Esophagus (tissue), 2 donors: ENCODE results near the gene LSP1. TPM values are rescaled to one million over a fixed set of nuclear protein-coding genes. Genes with fewer than 3 reads are reported as not detected.
"Not testable (repeated sequence)": the region's sequence is repeated elsewhere in the genome, so short reads cannot be mapped to it uniquely, and the experiment has no call there.

Experiments
- H3K27ac ChIP-seq, 2 donors: one replicate each; pipeline ENCODE4 v1.5.1; 2013; ENCODE audit warnings: low read depth in 2 of 2, mild to moderate bottlenecking in 2 of 2, inconsistent platforms in 1 of 2, low read length in 1 of 2, moderate library complexity in 1 of 2
- H3K27me3 ChIP-seq, 2 donors: one replicate each; pipeline ENCODE4 v1.6.1; 2013; ENCODE audit warnings: low read length in 2 of 2, control low read depth in 1 of 2, mild to moderate bottlenecking in 1 of 2; ENCODE audit not compliant: insufficient read depth in 2 of 2, control insufficient read depth in 1 of 2
- H3K36me3 ChIP-seq, 2 donors: one replicate each; pipeline ENCODE4 v1.6.1; 2013; ENCODE audit warnings: low read length in 1 of 2; ENCODE audit not compliant: control insufficient read depth in 2 of 2, insufficient read depth in 2 of 2
- H3K4me1 ChIP-seq, 2 donors: one replicate each; pipeline ENCODE4 v1.6.1; 2013; ENCODE audit warnings: low read length in 1 of 2; ENCODE audit not compliant: control insufficient read depth in 2 of 2, insufficient read depth in 2 of 2
- H3K4me3 ChIP-seq, 2 donors: one replicate each; pipeline ENCODE4 v1.5.1; 2013; ENCODE audit warnings: low read length in 2 of 2, mild to moderate bottlenecking in 2 of 2, low read depth in 1 of 2, moderate library complexity in 1 of 2
- H3K9me3 ChIP-seq, 2 donors: one replicate each; pipeline ENCODE4 v1.6.1; 2013; ENCODE audit warnings: mild to moderate bottlenecking in 2 of 2, low read depth in 1 of 2, low read length in 1 of 2, moderate library complexity in 1 of 2; ENCODE audit not compliant: control insufficient read depth in 2 of 2, insufficient read depth in 1 of 2
- WGBS, 2 donors: extraction: QIAGEN DNeasy Blood & Tissue Kit; methylation state at CpG; one replicate each; pipeline ENCODE4 v1.1.7; 2013; 5-methylcytosine and 5-hydroxymethylcytosine counted together
- polyA plus RNA-seq, 2 donors: library from polyadenylated mRNA; stranded (reverse); fragments of 200-250 nt; gene quantifications; one replicate each; pipeline ENCODE4 v1.2.3, GENCODE V29; 2013
- donor health status: healthy with polysubstance abuse.
- donor health status: Bipolar disorder and iron deficiency.

Gene LSP1
- polyA plus RNA-seq, 2 donors: 23.7 to 130 TPM

GRCh38 chr11:1936781-1937615 lies 84.1 kb downstream of the LSP1 start:
- Histone ChIP-seq H3K27ac (no peak overlapping the region), H3K36me3 (no peaks in the 10 kb centered on the region), H3K4me3 (no peak overlapping the region), H3K27me3 (no peaks in the 10 kb centered on the region), H3K9me3 (peaks cover 2% of the 10 kb centered on the region in 2 donors), H3K4me1 (no peaks in the 10 kb centered on the region)
- WGBS, 2 donors: 79 to 82% methylated on average over 32 to 34 of the region's 34 CpGs

DNA sequence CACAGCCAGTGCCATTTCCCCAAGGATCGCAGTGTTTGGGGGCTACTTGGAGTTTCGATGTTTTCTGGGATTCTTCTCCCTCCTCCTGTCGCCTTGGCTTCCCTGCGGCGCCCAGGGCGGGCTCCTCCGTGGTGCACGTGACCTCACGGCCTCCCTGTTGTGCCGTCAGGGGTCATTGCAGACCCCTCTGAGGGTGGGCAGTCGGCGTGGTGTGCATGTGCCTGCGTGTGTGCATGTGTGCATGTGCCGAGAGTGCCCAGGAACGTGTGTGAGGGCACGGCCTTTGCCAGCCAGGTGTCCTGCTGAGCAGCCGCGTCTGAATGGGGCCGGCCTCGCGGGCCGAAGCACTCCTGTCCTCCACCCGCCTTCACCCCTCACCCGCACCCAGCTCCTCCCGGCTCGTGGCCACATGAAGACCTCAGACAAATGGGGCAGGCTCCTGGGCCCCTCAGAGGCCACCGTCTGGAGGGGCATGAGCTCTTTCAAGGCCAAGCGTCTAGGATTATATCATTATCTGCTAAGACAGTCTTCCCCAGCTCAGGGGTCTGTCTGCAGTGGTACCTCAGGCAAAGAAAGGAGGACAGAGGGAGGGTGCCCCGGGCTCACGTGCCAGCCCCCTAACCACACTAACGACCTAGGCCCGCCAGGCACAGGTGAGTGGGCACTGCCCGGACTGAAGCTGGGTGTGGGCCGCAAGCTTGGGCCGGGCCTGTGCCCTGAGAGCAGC lies 84.9 kb downstream of the LSP1 start:
- no peaks in the 10 kb centered on the region for H3K27me3 ChIP-seq
- no peak overlapping the region for H3K4me3 ChIP-seq
- peaks cover 2% of the 10 kb centered on the region in 2 donors for H3K9me3 ChIP-seq
- H3K27ac ChIP-seq: no peak overlapping the region
- no peaks in the 10 kb centered on the region for H3K4me1 ChIP-seq
- WGBS, 2 donors: 79 to 86% methylated on average over 33 to 35 of the region's 35 CpGs
- H3K36me3 ChIP-seq: no peaks in the 10 kb centered on the region

DNA sequence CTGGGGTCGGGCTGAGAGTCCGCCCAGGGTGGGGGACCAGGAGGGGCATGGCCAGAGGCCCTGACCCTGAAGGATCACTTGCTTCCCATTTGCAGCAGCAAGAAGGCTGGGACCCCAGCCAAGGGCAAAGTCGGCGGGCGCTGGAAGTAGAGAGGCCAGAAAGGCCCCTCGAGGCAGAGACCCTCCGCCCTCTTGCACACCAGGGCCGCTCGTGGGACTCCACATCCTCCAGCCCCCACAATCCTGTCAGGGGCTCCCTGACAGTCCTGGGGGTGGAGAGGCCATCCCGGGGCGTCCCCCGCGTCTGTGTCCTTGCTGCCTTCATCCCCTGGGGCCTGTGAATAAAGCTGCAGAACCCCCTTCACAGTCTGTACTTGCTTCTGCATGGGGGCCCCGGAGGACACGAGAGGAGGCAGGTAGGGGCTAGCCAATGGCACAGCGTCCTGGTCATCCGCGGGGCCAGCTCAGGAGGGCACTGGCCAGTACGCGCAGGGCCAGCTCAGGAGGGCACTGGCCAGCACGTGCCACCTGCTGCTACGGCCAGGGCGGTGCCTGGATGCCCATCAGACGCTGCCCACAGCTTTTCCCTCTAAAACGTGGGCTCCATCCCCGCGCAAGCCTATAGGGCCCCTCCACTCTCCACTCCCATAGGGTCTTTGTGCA lies 85.6 kb downstream of the LSP1 start:
- Histone ChIP-seq H3K27me3 (no peaks in the 10 kb centered on the region), H3K4me1 (peaks cover 0 to under 1% of the 10 kb centered on the region in 2 donors), H3K9me3 (peaks cover 2% of the 10 kb centered on the region in 2 donors), H3K27ac (no peak overlapping the region), H3K36me3 (no peaks in the 10 kb centered on the region), H3K4me3 (no peak overlapping the region)
- WGBS, 2 donors: 79 to 80% methylated on average over 27 of the region's 27 CpGs

DNA sequence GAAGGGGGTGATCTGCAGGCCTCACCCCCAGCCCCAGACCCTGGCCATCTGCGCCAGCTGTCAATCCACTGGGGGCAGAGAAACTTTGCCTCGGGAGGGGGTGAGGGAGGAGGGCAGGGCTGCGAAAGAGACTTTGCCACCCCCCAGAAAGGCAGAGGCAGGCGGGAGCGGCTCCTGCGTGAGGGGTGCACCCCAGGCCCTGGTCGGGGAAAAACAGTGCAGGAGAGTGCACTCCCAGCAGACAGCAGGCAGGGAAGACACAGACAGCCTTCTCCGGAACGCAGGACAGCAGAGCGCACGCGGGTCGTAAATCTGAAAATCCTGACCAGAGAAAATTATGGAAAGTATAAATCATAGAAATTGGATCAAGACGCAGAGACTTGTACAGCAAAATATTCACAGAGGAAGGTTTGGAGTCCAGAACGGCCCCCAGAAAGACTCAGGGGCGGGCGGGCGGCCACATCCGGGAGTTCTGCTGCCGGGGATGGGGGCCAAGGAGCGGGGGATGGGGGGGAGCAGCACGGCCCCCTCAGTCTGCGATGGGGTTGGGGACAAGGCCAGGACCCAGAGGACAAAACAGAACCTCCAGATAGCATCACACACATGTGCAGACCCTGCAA lies 86.2 kb downstream of the LSP1 start:
- no peak overlapping the region for H3K27ac ChIP-seq
- WGBS, 2 donors: 25 to 32% methylated on average over 21 to 23 of the region's 23 CpGs
- H3K4me1 ChIP-seq: peaks cover under 1 to 3% of the 10 kb centered on the region in 2 donors
- H3K27me3 ChIP-seq: no peaks in the 10 kb centered on the region
- peaks cover 0 to 2% of the 10 kb centered on the region in 2 donors for H3K9me3 ChIP-seq
- no peaks in the 10 kb centered on the region for H3K36me3 ChIP-seq
- H3K4me3 ChIP-seq: no peak overlapping the region

DNA sequence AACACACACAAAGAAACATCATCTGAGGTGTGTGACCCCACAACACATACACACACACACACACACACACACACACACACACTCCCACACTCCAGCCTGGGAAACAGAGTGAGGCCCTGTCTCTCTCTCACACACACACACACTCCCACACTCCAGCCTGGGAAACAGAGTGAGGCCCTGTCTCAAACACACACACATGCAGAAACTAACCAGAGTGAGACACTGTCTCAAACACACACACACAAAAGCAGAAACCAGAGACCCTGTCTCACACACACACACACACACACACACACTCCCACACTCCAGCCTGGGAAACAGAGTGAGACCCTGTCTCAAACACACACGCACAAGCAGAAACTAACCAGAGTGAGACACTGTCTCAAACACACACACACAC lies 86.9 kb downstream of the LSP1 start:
- not testable (repeated sequence) for H3K27me3 ChIP-seq, H3K4me1 ChIP-seq, H3K36me3 ChIP-seq, H3K27ac ChIP-seq, H3K4me3 ChIP-seq, H3K9me3 ChIP-seq
- WGBS, 2 donors: 93% methylated on average over 1 of the region's 1 CpG

Other genes with a start within 250 kb of the LSP1 start
- gene KRTAP5-3, start 244.6 kb upstream of the LSP1 start, polyA plus RNA-seq: not detected
- gene KRTAP5-4, start 230.9 kb upstream of the LSP1 start, polyA plus RNA-seq: not detected
- gene KRTAP5-5, start 223.3 kb upstream of the LSP1 start, polyA plus RNA-seq: not detected
- not detected for gene KRTAP5-6, start 155.9 kb upstream of the LSP1 start, polyA plus RNA-seq
- 1 to 10 TPM in 1 of 2 donors, under 1 TPM in 1; 0.73 to 1.1 TPM for gene IFITM10, start 102.5 kb upstream of the LSP1 start, polyA plus RNA-seq
- gene CTSD, start 89.2 kb upstream of the LSP1 start, polyA plus RNA-seq: 100 to 1,000 TPM; 273 to 284 TPM
- gene SYT8, start 18.1 kb upstream of the LSP1 start, polyA plus RNA-seq: 100 to 1,000 TPM in 1 of 2 donors, 10 to 100 TPM in 1; 38.9 to 360 TPM
- gene TNNI2, start 14.1 kb upstream of the LSP1 start, polyA plus RNA-seq: 100 to 1,000 TPM in 1 of 2 donors, 1 to 10 TPM in 1; 9.8 to 166 TPM
- under 1 TPM; 0.02 to 0.43 TPM for gene PRR33, start 38.8 kb downstream of the LSP1 start, polyA plus RNA-seq
- 1 to 10 TPM; 1.7 to 7.1 TPM for gene TNNT3, start 66.6 kb downstream of the LSP1 start, polyA plus RNA-seq
- 100 to 1,000 TPM in 1 of 2 donors, 10 to 100 TPM in 1; 95.5 to 163 TPM for gene MRPL23, start 94.2 kb downstream of the LSP1 start, polyA plus RNA-seq
- 100 to 1,000 TPM in 1 of 2 donors, 10 to 100 TPM in 1; 47.6 to 177 TPM for gene H19, start 144.8 kb downstream of the LSP1 start, polyA plus RNA-seq